HepG2 (cell line): Measurements from ENCODE around the gene GUCY2F. TPM values are rescaled to one million over a fixed set of nuclear protein-coding genes. Genes with fewer than 3 reads are reported as not detected.

Source experiments
- ATAC-seq: fragments of 200-7000 bp; cut with Tn5 transposase; 3 replicates; pipeline ENCODE4 v1.9.1; 2020; ENCODE audit warnings: mild to moderate bottlenecking, moderate library complexity
- BruUV-seq: library from RNA; stranded (reverse); fragments of 400-500 nt; replicated peaks from 2 replicates; lab custom pipeline; 2021; lab: Mats Ljungman, UMichigan
- CTCF ChIA-PET: fragments of 300-600 bp; formaldehyde crosslinking; extraction: SDS; loops from one replicate; lab custom pipeline; 2021; ENCODE audit warnings: low total read pairs, inconsistent platforms, low intra/inter-chr PET ratio; lab: Yijun Ruan, JAX
- POLR2A ChIA-PET: fragments of 350-600 bp; sonication (Branson Sonifier 250); formaldehyde crosslinking; loops from one replicate; lab custom pipeline; 2020; ENCODE audit warnings: antibody characterized with exemption, inconsistent platforms; lab: Yijun Ruan, JAX
- DNase-seq: peaks from one replicate; pipeline ENCODE4 v3.0.0-alpha.2; 2015; ENCODE audit warnings: low spot score
- FAIRE-seq: peaks from 3 replicates; lab custom pipeline; 2011; peaks lifted over from hg19 to GRCh38; lab: Jason Lieb, UNC
- H2AFZ ChIP-seq: one replicate; pipeline ENCODE4 v1.6.1; 2011; ENCODE audit warnings: low read length, inconsistent platforms
- H3K27ac ChIP-seq: fragments of 300-600 bp; 3 replicates; pipeline ENCODE4 v1.8.0; 2011; ENCODE audit warnings: mixed run types, mild to moderate bottlenecking, mixed read lengths, low read length, inconsistent platforms; ENCODE audit not compliant: insufficient read depth; ENCODE audit errors: extremely low read length
- H3K27me3 ChIP-seq, 2 experiments: fragments of 200-600 bp in 1 of 2; 2 replicates in 1 of 2; 3 replicates in 1 of 2; pipeline versions ENCODE4 v1.6.0 to v1.8.0; 2011; ENCODE audit warnings: low read length in 2 of 2, mild to moderate bottlenecking in 2 of 2, moderate library complexity in 2 of 2, inconsistent platforms in 1 of 2; ENCODE audit not compliant: insufficient read depth in 2 of 2, control insufficient read depth in 1 of 2
- H3K36me3 ChIP-seq, 2 experiments: fragments of 200-600 bp in 1 of 2; replicated peaks in 1 of 2; 2 replicates in 1 of 2; 3 replicates in 1 of 2; pipeline versions ENCODE4 v1.5.1 to v1.8.0; 2011; ENCODE audit warnings: low read length in 2 of 2, inconsistent platforms in 1 of 2; ENCODE audit not compliant: insufficient read depth in 2 of 2, control insufficient read depth in 1 of 2
- H3K4me1 ChIP-seq: 2 replicates; pipeline ENCODE4 v1.5.1; 2012; ENCODE audit warnings: low read length, inconsistent platforms; ENCODE audit not compliant: insufficient read depth
- H3K4me2 ChIP-seq: 2 replicates; pipeline ENCODE4 v1.6.0; 2011; ENCODE audit warnings: low read depth, low read length, inconsistent platforms
- H3K4me3 ChIP-seq, 3 experiments: fragments of 200-600 bp in 1 of 3; sonication (generic), shearing (Covaris generic) in 1 of 3; replicated peaks in 1 of 3; 2 replicates each; pipeline ENCODE4 v1.5.1; 2011 to 2016; ENCODE audit warnings: low read length in 3 of 3, inconsistent platforms in 2 of 3, low read depth in 2 of 3, mild to moderate bottlenecking in 2 of 3, control low read depth in 1 of 3, mixed read lengths in 1 of 3; ENCODE audit not compliant: insufficient read depth in 1 of 3
- H3K79me2 ChIP-seq: one replicate; pipeline ENCODE4 v1.6.1; 2011; ENCODE audit warnings: low read length, inconsistent platforms; ENCODE audit not compliant: insufficient read depth
- H3K9ac ChIP-seq: 2 replicates; pipeline ENCODE4 v1.6.0; 2011; ENCODE audit warnings: mild to moderate bottlenecking, low read depth, low read length, inconsistent platforms; ENCODE audit not compliant: insufficient read depth
- H3K9me3 ChIP-seq: 2 replicates; pipeline ENCODE4 v1.5.1; 2012; ENCODE audit warnings: mild to moderate bottlenecking, low read length
- H4K20me1 ChIP-seq: 2 replicates; pipeline ENCODE4 v1.6.0; 2011; ENCODE audit warnings: inconsistent platforms, mild to moderate bottlenecking, low read length, moderate library complexity; ENCODE audit not compliant: insufficient read depth
- HMG20A ChIP-seq: IDR thresholded peaks from 2 replicates; pipeline ENCODE4 v1.6.1; 2016; ENCODE audit warnings: borderline replicate concordance
- JDP2 ChIP-seq: sonication (generic); formaldehyde crosslinking; IDR thresholded peaks from 2 replicates; pipeline ENCODE4 v1.8.1; 2022; ENCODE audit warnings: missing genetic modification reagents, borderline replicate concordance
- TEAD3 ChIP-seq: optimal IDR thresholded peaks from 2 replicates; pipeline ENCODE3; 2016; ENCODE audit warnings: borderline replicate concordance
- ZNF451 ChIP-seq: sonication (generic); formaldehyde crosslinking; IDR thresholded peaks from 2 replicates; pipeline ENCODE4 v1.5.0; 2020; ENCODE audit warnings: mild to moderate bottlenecking, missing genetic modification reagents
- ZNF563 ChIP-seq: sonication (generic); formaldehyde crosslinking; IDR thresholded peaks from 2 replicates; pipeline ENCODE4 v1.8.0; 2022; ENCODE audit warnings: mild to moderate bottlenecking, moderate library complexity, missing genetic modification reagents
- ZNF639 ChIP-seq: conservative IDR thresholded peaks from 2 replicates; pipeline ENCODE4 v1.6.1; 2018; ENCODE audit warnings: missing genetic modification reagents
- ZNF646 ChIP-seq: sonication (generic); formaldehyde crosslinking; IDR thresholded peaks from 2 replicates; pipeline ENCODE4 v1.9.0; 2021; ENCODE audit warnings: mild to moderate bottlenecking, missing genetic modification reagents
- WGBS: methylation state at CpG from one replicate; pipeline ENCODE4 v1.1.6; 2017; ENCODE audit warnings: low lambda C conversion rate; 5-methylcytosine and 5-hydroxymethylcytosine counted together
- in situ Hi-C: cut with HindIII; loops from 2 replicates; pipeline ENCODE4 v1.10.0; 2017; ENCODE audit warnings: low pct_unique_long_range_greater_than_20kb; ENCODE audit not compliant: extremely low pct_ligation_motif_present
- intact Hi-C: fragments of 100-400 bp; cut with micrococcal nuclease; formaldehyde crosslinking; loops from one replicate; pipeline ENCODE4 v1.10.0; 2022; ENCODE audit not compliant: unreplicated experiment
- polyA plus RNA-seq, 8 experiments: library from polyadenylated mRNA; depleted of rRNA in 3 of 8; stranded (reverse) in 7 of 8; unstranded in 1 of 8; fragments of >200 nt; fragmentation: Illumina TruSeq in 4 of 8; extraction: Trizol in 4 of 8; gene quantifications; 2 replicates each; pipeline versions ENCODE4 v1.2.1 to v1.2.3, GENCODE V29; 2011 to 2016; ENCODE audit warnings: low read depth in 4 of 8, missing spikeins in 1 of 8, mixed read lengths in 1 of 8; ENCODE audit not compliant: insufficient read depth in 1 of 8
- total RNA-seq, 5 experiments: library from RNA; depleted of rRNA; stranded (reverse); fragments of >200 nt; fragmentation: Illumina TruSeq; extraction: Trizol; gene quantifications; 2 replicates each; pipeline ENCODE4 v1.2.3, GENCODE V29; 2016; ENCODE audit warnings: low read depth in 1 of 5
- TF ChIP-seq, protein P1 (sequence below): sonication (generic); formaldehyde crosslinking; conservative IDR thresholded peaks from 2 replicates; pipeline ENCODE4 v1.8.0; 2022; ENCODE audit warnings: missing genetic modification reagents
- TF ChIP-seq, protein P2 (sequence below): sonication (generic); formaldehyde crosslinking; conservative IDR thresholded peaks from 2 replicates; pipeline ENCODE4 v1.8.1; 2023; ENCODE audit warnings: missing genetic modification reagents

GUCY2F gene
- total and polyA plus RNA-seq, 2 of the 13 experiments (the other 11 are each of a cell fraction or from before 2014, with no cell fraction given): 0.03 TPM; not detected in 1

GRCh38 chrX:109403922-109404321, 78.0 kb downstream of the GUCY2F start:
- H3K4me1 ChIP-seq: no peaks in the 10 kb centered on the region
- ATAC-seq (no peak), DNase-seq (no peak), FAIRE-seq (no peak)
- BruUV-seq: no TSS peak
- no peak for TF ChIP-seq ZNF646
- TF ChIP-seq, protein P1, sequence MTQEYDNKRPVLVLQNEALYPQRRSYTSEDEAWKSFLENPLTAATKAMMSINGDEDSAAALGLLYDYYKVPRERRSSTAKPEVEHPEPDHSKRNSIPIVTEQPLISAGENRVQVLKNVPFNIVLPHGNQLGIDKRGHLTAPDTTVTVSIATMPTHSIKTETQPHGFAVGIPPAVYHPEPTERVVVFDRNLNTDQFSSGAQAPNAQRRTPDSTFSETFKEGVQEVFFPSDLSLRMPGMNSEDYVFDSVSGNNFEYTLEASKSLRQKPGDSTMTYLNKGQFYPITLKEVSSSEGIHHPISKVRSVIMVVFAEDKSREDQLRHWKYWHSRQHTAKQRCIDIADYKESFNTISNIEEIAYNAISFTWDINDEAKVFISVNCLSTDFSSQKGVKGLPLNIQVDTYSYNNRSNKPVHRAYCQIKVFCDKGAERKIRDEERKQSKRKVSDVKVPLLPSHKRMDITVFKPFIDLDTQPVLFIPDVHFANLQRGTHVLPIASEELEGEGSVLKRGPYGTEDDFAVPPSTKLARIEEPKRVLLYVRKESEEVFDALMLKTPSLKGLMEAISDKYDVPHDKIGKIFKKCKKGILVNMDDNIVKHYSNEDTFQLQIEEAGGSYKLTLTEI (CRISPR knock-in tag): no peak
- TF ChIP-seq ZNF563: no peak
- no peak for TF ChIP-seq ZNF451
- TF ChIP-seq, protein P2, sequence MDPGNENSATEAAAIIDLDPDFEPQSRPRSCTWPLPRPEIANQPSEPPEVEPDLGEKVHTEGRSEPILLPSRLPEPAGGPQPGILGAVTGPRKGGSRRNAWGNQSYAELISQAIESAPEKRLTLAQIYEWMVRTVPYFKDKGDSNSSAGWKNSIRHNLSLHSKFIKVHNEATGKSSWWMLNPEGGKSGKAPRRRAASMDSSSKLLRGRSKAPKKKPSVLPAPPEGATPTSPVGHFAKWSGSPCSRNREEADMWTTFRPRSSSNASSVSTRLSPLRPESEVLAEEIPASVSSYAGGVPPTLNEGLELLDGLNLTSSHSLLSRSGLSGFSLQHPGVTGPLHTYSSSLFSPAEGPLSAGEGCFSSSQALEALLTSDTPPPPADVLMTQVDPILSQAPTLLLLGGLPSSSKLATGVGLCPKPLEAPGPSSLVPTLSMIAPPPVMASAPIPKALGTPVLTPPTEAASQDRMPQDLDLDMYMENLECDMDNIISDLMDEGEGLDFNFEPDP (CRISPR knock-in tag): no peak
- TF ChIP-seq HMG20A (CRISPR knock-in tag): no peak
- TF ChIP-seq ZNF639: no peak
- no peak for TF ChIP-seq TEAD3
- no peak for TF ChIP-seq JDP2
- H3K36me3 ChIP-seq: no peaks in the 10 kb centered on the region
- no peak overlapping the region for H3K4me3 ChIP-seq
- WGBS: 21% methylated on average over 3 of the region's 4 CpGs
- no peaks in the 10 kb centered on the region for H3K9me3 ChIP-seq
- in situ Hi-C loops: no loop called here
- H3K9ac ChIP-seq: no peak overlapping the region
- H3K27ac ChIP-seq: no peak overlapping the region
- H3K4me2 ChIP-seq: no peak overlapping the region
- ChIA-PET POLR2A (no interaction called here), CTCF (no interaction called here)
- no peaks in the 10 kb centered on the region for H3K27me3 ChIP-seq
- H2AFZ ChIP-seq: no peak overlapping the region
- H3K79me2 ChIP-seq: no peaks in the 10 kb centered on the region
- no peaks in the 10 kb centered on the region for H4K20me1 ChIP-seq
- intact Hi-C loops: no loop called here
